K562 (cell line): ENCODE results near the gene CENPO. TPM values are rescaled to one million over a fixed set of nuclear protein-coding genes. Genes with fewer than 3 reads are reported as not detected.
A peak's percentile ranks its signal among the peaks of the same experiment; 100 is the strongest.

Experiments
- ATAC-seq: fragments of 200-7000 bp; cut with Tn5 transposase; 3 replicates; pipeline ENCODE4 v1.9.1; 2020; ENCODE audit warnings: moderate library complexity
- BruUV-seq: library from RNA; stranded (reverse); fragments of 400-500 nt; replicated peaks from 2 replicates; lab custom pipeline; 2021; lab: Mats Ljungman, UMichigan
- CTCF ChIA-PET: fragments of 300-600 bp; formaldehyde crosslinking; extraction: SDS; loops from one replicate; lab custom pipeline; 2021; ENCODE audit warnings: low intra/inter-chr PET ratio; lab: Yijun Ruan, JAX
- POLR2A ChIA-PET: fragments of 300-600, 350-650 bp; sonication (Branson Sonifier 250); formaldehyde crosslinking; extraction: SDS; loops from one replicate; lab custom pipeline; 2021; ENCODE audit warnings: antibody characterized with exemption, inconsistent platforms; lab: Yijun Ruan, JAX
- DNase-seq, 4 experiments: peaks; one replicate each; pipeline versions ENCODE4 v3.0.0 to v3.0.0-alpha.2; 2011 to 2018; ENCODE audit warnings: low spot score in 3 of 4, mixed read lengths in 3 of 4; ENCODE audit errors: extremely low read depth in 1 of 4
- FAIRE-seq: peaks from 2 replicates; lab custom pipeline; 2011; peaks lifted over from hg19 to GRCh38; lab: Jason Lieb, UNC
- H2AFZ ChIP-seq: 2 replicates; pipeline ENCODE4 v1.6.0; 2011; ENCODE audit warnings: low read depth, low read length, control low read depth, inconsistent platforms
- H3K27ac ChIP-seq: fragments of 200-600 bp; 3 replicates; pipeline ENCODE4 v1.8.0; 2011; ENCODE audit warnings: low read depth, mild to moderate bottlenecking, control low read depth, inconsistent platforms, low read length, moderate library complexity, mixed read lengths; ENCODE audit errors: extremely low read depth
- H3K27me3 ChIP-seq, 2 experiments: fragments of 300-600 bp in 1 of 2; 2 replicates in 1 of 2; 3 replicates in 1 of 2; pipeline versions ENCODE4 v1.6.0 to v1.8.0; 2011; ENCODE audit warnings: inconsistent platforms in 2 of 2, low read length in 2 of 2, mild to moderate bottlenecking in 1 of 2, mixed read lengths in 1 of 2, moderate library complexity in 1 of 2; ENCODE audit not compliant: control insufficient read depth in 2 of 2, insufficient read depth in 2 of 2
- H3K36me3 ChIP-seq: fragments of 300-600 bp; 3 replicates; pipeline ENCODE4 v1.8.0; 2011; ENCODE audit warnings: mild to moderate bottlenecking, low read length, inconsistent platforms; ENCODE audit not compliant: control insufficient read depth, insufficient read depth
- H3K4me1 ChIP-seq, 2 experiments: fragments of 200-600 bp in 1 of 2; replicated peaks in 1 of 2; 2 replicates in 1 of 2; 3 replicates in 1 of 2; pipeline versions ENCODE4 v1.5.1 to v1.8.0; 2011; ENCODE audit warnings: inconsistent platforms in 2 of 2, low read length in 2 of 2, mild to moderate bottlenecking in 1 of 2, mixed read lengths in 1 of 2, moderate library complexity in 1 of 2; ENCODE audit not compliant: control insufficient read depth in 2 of 2, insufficient read depth in 2 of 2
- H3K4me2 ChIP-seq: 2 replicates; pipeline ENCODE4 v1.6.1; 2011; ENCODE audit warnings: low read length, control low read depth, inconsistent platforms, mixed read lengths; ENCODE audit not compliant: insufficient read depth
- H3K4me3 ChIP-seq: fragments of 200-600 bp; sonication (generic), shearing (Covaris generic); 2 replicates; pipeline ENCODE4 v1.5.1; 2016; ENCODE audit warnings: control low read depth, inconsistent platforms
- H3K79me2 ChIP-seq: fragments of 200-600 bp; 3 replicates; pipeline ENCODE4 v1.8.0; 2011; ENCODE audit warnings: low read length, inconsistent platforms; ENCODE audit not compliant: control insufficient read depth, insufficient read depth
- H3K9ac ChIP-seq, 2 experiments: 2 replicates each; pipeline versions ENCODE4 v1.6.0 to v1.6.1; 2011; ENCODE audit warnings: low read depth in 2 of 2, low read length in 2 of 2, control low read depth in 1 of 2, inconsistent platforms in 1 of 2, mild to moderate bottlenecking in 1 of 2, mixed read lengths in 1 of 2; ENCODE audit not compliant: insufficient read depth in 1 of 2
- H3K9me1 ChIP-seq: one replicate; pipeline ENCODE4 v1.6.0; 2011; ENCODE audit warnings: inconsistent platforms, mild to moderate bottlenecking, low read length, moderate library complexity; ENCODE audit not compliant: control insufficient read depth, insufficient read depth
- H3K9me3 ChIP-seq: replicated peaks from 2 replicates; pipeline ENCODE4 v1.5.1; 2011; ENCODE audit warnings: low read depth, low read length, inconsistent platforms; ENCODE audit not compliant: control insufficient read depth, insufficient read depth
- H4K20me1 ChIP-seq: replicated peaks from 2 replicates; pipeline ENCODE4 v1.6.1; 2011; ENCODE audit warnings: low read length, inconsistent platforms, mixed read lengths; ENCODE audit not compliant: control insufficient read depth, insufficient read depth
- BRD9 ChIP-seq: fragments of 450-650 bp; IDR thresholded peaks from 2 replicates; pipeline ENCODE4 v1.6.1; 2018; ENCODE audit warnings: low read depth; ENCODE audit not compliant: partially characterized antibody
- C11orf30 ChIP-seq: fragments of 450-650 bp; IDR thresholded peaks from 2 replicates; pipeline ENCODE4 v1.6.1; 2016; ENCODE audit warnings: low read depth, mild to moderate bottlenecking
- CBFA2T3 ChIP-seq: fragments of 450-650 bp; IDR thresholded peaks from 2 replicates; pipeline ENCODE4 v1.6.1; 2017
- CUX1 ChIP-seq: fragments of 200-800 bp; sonication (Bioruptor generic); IDR thresholded peaks from 2 replicates; pipeline ENCODE4 v1.6.1; 2016; ENCODE audit warnings: missing genetic modification characterization, missing compliant biosample characterization
- EP300 ChIP-seq: IDR thresholded peaks from 2 replicates; pipeline ENCODE4 v1.6.1; 2012; ENCODE audit warnings: low read length, improper control_type of control experiment
- MAFK ChIP-seq: IDR thresholded peaks from 2 replicates; pipeline ENCODE4 v1.6.1; 2011; ENCODE audit warnings: low read length, improper control_type of control experiment
- MBD2 ChIP-seq: sonication (generic); IDR thresholded peaks from 2 replicates; pipeline ENCODE4 v1.6.1; 2016; ENCODE audit warnings: low read depth, borderline replicate concordance
- MEIS2 ChIP-seq: fragments of 450-650 bp; IDR thresholded peaks from 2 replicates; pipeline ENCODE4 v1.6.1; 2014; ENCODE audit warnings: mild to moderate bottlenecking; ENCODE audit not compliant: partially characterized antibody
- NR2C2 ChIP-seq, 2 experiments: fragments of 200-800 bp in 1 of 2; sonication (Bioruptor generic) in 1 of 2; sonication (generic) in 1 of 2; formaldehyde crosslinking in 1 of 2; IDR thresholded peaks; 2 replicates each; pipeline versions ENCODE4 v1.6.1 to v1.8.0; 2016 to 2022; ENCODE audit warnings: mild to moderate bottlenecking in 1 of 2, missing compliant biosample characterization in 1 of 2, missing genetic modification characterization in 1 of 2, missing genetic modification reagents in 1 of 2
- RBM34 ChIP-seq: fragments of 200-400 bp; formaldehyde crosslinking; IDR thresholded peaks from 2 replicates; pipeline ENCODE4 v1.6.1; 2018; ENCODE audit warnings: low read length, borderline replicate concordance; ENCODE audit not compliant: insufficient read depth
- RBM39 ChIP-seq: fragments of 200-400 bp; formaldehyde crosslinking; optimal IDR thresholded peaks from 2 replicates; pipeline ENCODE3; 2018; ENCODE audit warnings: low read depth, low read length
- SMAD3 ChIP-seq: fragments of 450-650 bp; formaldehyde crosslinking; conservative IDR thresholded peaks from 2 replicates; pipeline ENCODE4 v1.4.0; 2020; ENCODE audit warnings: mild to moderate bottlenecking
- TEAD2 ChIP-seq: fragments of 450-650 bp; IDR thresholded peaks from 2 replicates; pipeline ENCODE4 v1.6.1; 2016; ENCODE audit warnings: missing genetic modification characterization, control low read depth, missing compliant biosample characterization
- TFAM ChIP-seq: fragments of 250-450 bp; sonication (Bioruptor Pico); conservative IDR thresholded peaks from 2 replicates; pipeline ENCODE4 v1.5.0; 2021; ENCODE audit warnings: mild to moderate bottlenecking, moderate library complexity
- ZKSCAN3 ChIP-seq: fragments of 250-450 bp; sonication (Bioruptor Pico); IDR thresholded peaks from 2 replicates; pipeline ENCODE4 v1.4.0; 2020
- WGBS: fragments of 100-300 bp; shearing (Covaris generic); methylation state at CpG from one replicate; pipeline ENCODE4 v1.1.6; 2016; ENCODE audit warnings: low coverage, mixed read lengths; ENCODE audit not compliant: insufficient coverage; ENCODE audit errors: missing lambda C conversion rate; 5-methylcytosine and 5-hydroxymethylcytosine counted together
- in situ Hi-C: fragments of 300-500 bp; cut with MboI; formaldehyde crosslinking; loops from 4 replicates; pipeline ENCODE4 v1.15.0; 2018; ENCODE audit warnings: inconsistent platforms, mixed read lengths
- intact Hi-C: fragments of 100-400 bp; cut with micrococcal nuclease; formaldehyde crosslinking; loops from 2 replicates; pipeline ENCODE4 v1.14.2; 2022
- polyA plus RNA-seq, 8 experiments: library from polyadenylated mRNA; depleted of rRNA in 4 of 8; stranded (reverse) in 5 of 8; unstranded in 3 of 8; fragments of >200 nt; fragmentation: Nextera tagmentation in 2 of 8; fragmentation: Illumina TruSeq in 1 of 8; extraction: Ambion mirVana in 2 of 8; extraction: Trizol in 1 of 8; gene quantifications; 2 replicates each; pipeline versions ENCODE4 v1.2.1 to v1.2.3, GENCODE V29; 2011 to 2014; ENCODE audit warnings: inconsistent platforms in 1 of 8, missing spikeins in 1 of 8
- total RNA-seq, 7 experiments: library from RNA; depleted of rRNA in 6 of 7; stranded (reverse); fragments of >200 nt in 6 of 7; fragmentation: Illumina TruSeq in 2 of 7; extraction: Trizol in 2 of 7; gene quantifications; 2 replicates each; pipeline versions ENCODE4 v1.2.1 to v1.2.3, GENCODE V29; 2011 to 2021; ENCODE audit warnings: low replicate concordance in 1 of 7
- TF ChIP-seq, protein P1 (sequence below), 2 experiments: fragments of 200-800 bp in 1 of 2; sonication (Bioruptor generic) in 1 of 2; sonication (generic) in 1 of 2; formaldehyde crosslinking in 1 of 2; IDR thresholded peaks in 1 of 2; conservative IDR thresholded peaks in 1 of 2; 2 replicates each; pipeline versions ENCODE4 v1.5.0 to v1.6.1; 2016 to 2020; ENCODE audit warnings: missing compliant biosample characterization in 1 of 2, missing genetic modification characterization in 1 of 2, missing genetic modification reagents in 1 of 2

Gene CENPO
- total and polyA plus RNA-seq, 9 of the 15 experiments (the other 6 are each of a cell fraction or from before 2014, with no cell fraction given), result 30.6 to 59.4 (median 38.9) TPM

DNA sequence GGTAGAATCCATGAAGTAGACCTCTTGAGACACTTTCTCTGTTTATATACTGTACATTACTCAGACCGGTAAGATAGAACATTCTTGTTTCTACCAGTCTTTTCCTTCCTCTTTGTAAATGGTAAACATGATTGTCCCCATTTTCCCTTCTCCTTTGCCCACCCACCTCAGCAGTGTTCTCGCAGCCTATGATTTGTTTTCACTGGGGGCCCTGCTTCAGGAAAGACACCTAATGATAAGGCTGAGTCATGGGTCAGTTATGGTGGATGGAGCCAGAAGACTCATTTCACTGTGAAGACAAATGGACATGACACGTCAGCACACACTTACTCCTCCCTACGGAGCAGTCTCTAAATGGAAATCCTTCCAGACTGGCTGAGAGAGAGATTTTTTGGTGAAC is 23.7 kb downstream of the CENPO start:
- Histone ChIP-seq H3K4me2 (peak overlapping the region; percentile 14), H3K9me1 (no peaks in the 10 kb centered on the region), H3K4me3 (no peak overlapping the region), H3K79me2 (peaks cover 24% of the 10 kb centered on the region), H3K9ac (peak overlapping the region in 1 of 2 experiments; percentile 45; a peak in 1 of 4 replicates), H3K9me3 (no peaks in the 10 kb centered on the region), H3K4me1 (peaks cover 5 to 28% of the 10 kb centered on the region in 2 experiments; a peak in 4 of 5 replicates), H3K27ac (peak overlapping the region; percentile 85), H4K20me1 (0 out of 2 replicates have a peak, but pooled peaks cover 2% of the 10 kb centered on the region), H3K36me3 (peaks cover 89% of the 10 kb centered on the region), H2AFZ (peak overlapping the region; percentile 40; the same call in 1 of the 2 replicates), H3K27me3 (no peaks in the 10 kb centered on the region)
- ChIA-PET CTCF (no interaction called here), POLR2A (interaction anchor here (1.7 to 2.0 kb wide), 2 partner anchors 11 to 22 kb away, joined by 3 to 9 read pairs; no protein-coding TSS in a partner anchor)
- in situ Hi-C loops (no loop called here), intact Hi-C loops (no loop called here)
- no TSS peak for BruUV-seq
- 15% methylated on average over 4 of the region's 4 CpGs for WGBS
- DNase-seq, result peak in 2 of 4 experiments; percentile 70 to 78
- peak; percentile 89 for FAIRE-seq
- ATAC-seq, result peak; percentile 76
- TF ChIP-seq RBM39 (no peak), TFAM (CRISPR knock-in tag) (no peak), MAFK (peak; percentile 68; the same call in 1 of the 2 replicates), RBM34 (no peak), ZKSCAN3 (CRISPR knock-in tag) (no peak), CUX1 (CRISPR knock-in tag) (peak; percentile 35; the same call in 1 of the 2 replicates), MEIS2 (peak; percentile 78), C11orf30 (peak; percentile 83), EP300 (0 out of 2 replicates have a peak, but pooled peaks have one; percentile 29), MBD2 (no peak), SMAD3 (CRISPR knock-in tag) (0 out of 2 replicates have a peak, but pooled peaks have one; percentile 13), NR2C2 (CRISPR knock-in tag; IDR thresholded peaks at IDR 0.05) (no peak), NR2C2 (tag; IDR thresholded peaks at IDR 0.05) (peak; percentile 69), BRD9 (no peak), CBFA2T3 (peak; percentile 20; the same call in 1 of the 2 replicates), TEAD2 (tag) (no peak)
- TF ChIP-seq, protein P1, sequence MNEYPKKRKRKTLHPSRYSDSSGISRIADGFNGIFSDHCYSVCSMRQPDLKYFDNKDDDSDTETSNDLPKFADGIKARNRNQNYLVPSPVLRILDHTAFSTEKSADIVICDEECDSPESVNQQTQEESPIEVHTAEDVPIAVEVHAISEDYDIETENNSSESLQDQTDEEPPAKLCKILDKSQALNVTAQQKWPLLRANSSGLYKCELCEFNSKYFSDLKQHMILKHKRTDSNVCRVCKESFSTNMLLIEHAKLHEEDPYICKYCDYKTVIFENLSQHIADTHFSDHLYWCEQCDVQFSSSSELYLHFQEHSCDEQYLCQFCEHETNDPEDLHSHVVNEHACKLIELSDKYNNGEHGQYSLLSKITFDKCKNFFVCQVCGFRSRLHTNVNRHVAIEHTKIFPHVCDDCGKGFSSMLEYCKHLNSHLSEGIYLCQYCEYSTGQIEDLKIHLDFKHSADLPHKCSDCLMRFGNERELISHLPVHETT (CRISPR knock-in tag; conservative IDR thresholded peaks at IDR 0.05 in 1 of 2, IDR thresholded peaks at IDR 0.05 in 1 of 2), result peak in 1 of 2 experiments; percentile 57; a peak in 1 of 4 replicates
